Cardiac septum (tissue), 1 donor: ENCODE measurements around the gene KCNIP4. TPM values are rescaled to one million over a fixed set of nuclear protein-coding genes. Genes with fewer than 3 reads are reported as not detected.

ENCODE experiments used
- DNase-seq: peaks from one replicate; pipeline ENCODE4 v3.0.0-alpha.2; 2020; ENCODE audit warnings: low spot score
- intact Hi-C: fragments of 100-400 bp; cut with DNase I; formaldehyde crosslinking; loops from one replicate; pipeline ENCODE4 v1.14.0; 2022
- total RNA-seq: library from RNA; stranded (reverse); fragmentation: NEBNext Ultra II Directional; extraction: Animal tissue kit (Norgen Biotek cat#: 25700); gene quantifications from one replicate; pipeline ENCODE4 v1.2.1, GENCODE V29; 2021
- donor health status: DM: no; HTN: no; CAD: no.

KCNIP4 gene
- total RNA-seq, 1 donor from 2014 or later = not detected

GRCh38 chr4:21067351-21067750 lies 881.2 kb downstream of the KCNIP4 start:
- intact Hi-C loops = no loop called here
- DNase-seq = no peak

- no peak for DNase-seq
- intact Hi-C loops = no loop called here
Observed at GRCh38 chr4:21061902-21062301, 886.7 kb downstream of the KCNIP4 start.

- intact Hi-C loops = no loop called here
- no peak for DNase-seq
Observed at GRCh38 chr4:21046141-21046540, 902.4 kb downstream of the KCNIP4 start.

- intact Hi-C loops = no loop called here
Observed at GRCh38 chr4:21045119-21045518, 903.5 kb downstream of the KCNIP4 start.

GRCh38 chr4:21041708-21042107 lies 906.9 kb downstream of the KCNIP4 start:
- DNase-seq = no peak
- intact Hi-C loops = no loop called here

More at GRCh38 chr4:21045119-21045518, 903.5 kb downstream of the KCNIP4 start:
- no peak for DNase-seq

GRCh38 chr4:21034728-21035127 lies 913.8 kb downstream of the KCNIP4 start:
- no peak for DNase-seq
- intact Hi-C loops = no loop called here

GRCh38 chr4:21032089-21032645 lies 916.4 kb downstream of the KCNIP4 start:
- DNase-seq = no peak
- intact Hi-C loops = no loop called here

- intact Hi-C loops = no loop called here
- no peak for DNase-seq
Observed at GRCh38 chr4:21018817-21019216, 929.8 kb downstream of the KCNIP4 start.

GRCh38 chr4:21013501-21013900 lies 935.1 kb downstream of the KCNIP4 start:
- intact Hi-C loops = no loop called here

GRCh38 chr4:21012851-21013331 lies 935.7 kb downstream of the KCNIP4 start:
- intact Hi-C loops = no loop called here
- no peak for DNase-seq

More at GRCh38 chr4:21013501-21013900, 935.1 kb downstream of the KCNIP4 start:
- no peak for DNase-seq

- intact Hi-C loops = no loop called here
Observed at GRCh38 chr4:21011106-21011505, 937.5 kb downstream of the KCNIP4 start.

GRCh38 chr4:21009956-21010355 lies 938.6 kb downstream of the KCNIP4 start:
- no peak for DNase-seq
- intact Hi-C loops = no loop called here

More at GRCh38 chr4:21011106-21011505, 937.5 kb downstream of the KCNIP4 start:
- no peak for DNase-seq

GRCh38 chr4:21005647-21006046 lies 942.9 kb downstream of the KCNIP4 start:
- DNase-seq = no peak
- intact Hi-C loops = no loop called here

- intact Hi-C loops = no loop called here
Observed at GRCh38 chr4:21002976-21003375, 945.6 kb downstream of the KCNIP4 start.

GRCh38 chr4:21002286-21002685 lies 946.3 kb downstream of the KCNIP4 start:
- intact Hi-C loops = no loop called here
- no peak for DNase-seq

More at GRCh38 chr4:21002976-21003375, 945.6 kb downstream of the KCNIP4 start:
- no peak for DNase-seq

GRCh38 chr4:21001490-21001889 lies 947.1 kb downstream of the KCNIP4 start:
- intact Hi-C loops = no loop called here

GRCh38 chr4:20997886-20998285 lies 950.7 kb downstream of the KCNIP4 start:
- intact Hi-C loops = no loop called here

More at GRCh38 chr4:21001490-21001889, 947.1 kb downstream of the KCNIP4 start:
- DNase-seq = no peak

GRCh38 chr4:20995610-20996009 lies 953.0 kb downstream of the KCNIP4 start:
- no peak for DNase-seq
- intact Hi-C loops = no loop called here

More at GRCh38 chr4:20997886-20998285, 950.7 kb downstream of the KCNIP4 start:
- DNase-seq = no peak

GRCh38 chr4:20995015-20995414 lies 953.6 kb downstream of the KCNIP4 start:
- intact Hi-C loops = no loop called here
- DNase-seq = no peak

- DNase-seq = no peak
- intact Hi-C loops = no loop called here
Observed at GRCh38 chr4:20992002-20992401, 956.6 kb downstream of the KCNIP4 start.

- intact Hi-C loops = no loop called here
- DNase-seq = no peak
Observed at GRCh38 chr4:20987191-20987590, 961.4 kb downstream of the KCNIP4 start.

GRCh38 chr4:20984576-20984836 lies 964.1 kb downstream of the KCNIP4 start:
- intact Hi-C loops = no loop called here
- DNase-seq = no peak
